Mucosa of descending colon (tissue), 3 donors: ENCODE results near the gene KCTD6. TPM values are rescaled to one million over a fixed set of nuclear protein-coding genes. Genes with fewer than 3 reads are reported as not detected.

Experiments used
- ATAC-seq: fragments of 200-7000 bp; cut with Tn5 transposase; one replicate; pipeline ENCODE4 v1.9.1; 2020; ENCODE audit warnings: mild to moderate bottlenecking, moderate library complexity
- DNase-seq, 3 donors: peaks; one replicate each; pipeline ENCODE4 v3.0.0-alpha.2; 2020
- H3K36me3 ChIP-seq: fragments of 200-600 bp; one replicate; pipeline ENCODE4 v1.8.0; 2021; ENCODE audit warnings: low read depth, mild to moderate bottlenecking
- H3K4me1 ChIP-seq: fragments of 200-600 bp; one replicate; pipeline ENCODE4 v1.8.0; 2021; ENCODE audit warnings: low read depth, mild to moderate bottlenecking
- H3K4me3 ChIP-seq: fragments of 200-600 bp; one replicate; pipeline ENCODE4 v1.8.0; 2021; ENCODE audit warnings: mild to moderate bottlenecking
- H3K9me3 ChIP-seq: fragments of 200-600 bp; one replicate; pipeline ENCODE4 v1.8.0; 2021; ENCODE audit warnings: mild to moderate bottlenecking
- CTCF ChIP-seq: fragments of 200-600 bp; IDR thresholded peaks from one replicate; pipeline ENCODE4 v1.8.0; 2022; ENCODE audit warnings: antibody characterized with exemption, mild to moderate bottlenecking
- intact Hi-C, 2 donors: fragments of 100-400 bp; cut with DNase I in 1 of 2; cut with micrococcal nuclease in 1 of 2; formaldehyde crosslinking; loops; one replicate each; pipeline versions ENCODE4 v1.11.0 to v1.11.1; 2022; cut with DNase I, micrococcal nuclease
- total RNA-seq, 3 donors: library from RNA; stranded (reverse); fragmentation: NEBNext Ultra II Directional in 2 of 3; extraction: Animal tissue kit (Norgen Biotek cat#: 25700) in 2 of 3; gene quantifications; one replicate each; pipeline versions ENCODE4 v1.2.1 to v1.2.4, GENCODE V29; 2021 to 2023
- donor health status: DM: no; HTN: no; CAD: no; lungs with moderate emphysema.
- donor health status: DM: no; HTN: no; CAD: no.
- donor health status: DM: no; HTN: yes; CAD: no.

The KCTD6 gene
- total RNA-seq, 3 donors from 2014 or later = 6.5 to 11.4 (median 8.7) TPM

GRCh38 chr3:58532794-58533220, 40.9 kb downstream of the KCTD6 start:
- Histone ChIP-seq H3K36me3 (no peaks in the 10 kb centered on the region), H3K4me1 (peaks cover 39% of the 10 kb centered on the region), H3K4me3 (no peak overlapping the region), H3K9me3 (no peaks in the 10 kb centered on the region)
- peak; percentile 79 to 86 (median 85) for DNase-seq
- peak; percentile 54 for ATAC-seq
- TF ChIP-seq CTCF = peak; percentile 82
- intact Hi-C loops = loop anchor here in 1 of 2 donors (10.0 kb wide), 1 partner anchor 98 kb away; the partner anchor contains the start of gene PDHB

GRCh38 chr3:58534592-58535494, 42.9 kb downstream of the KCTD6 start:
- intact Hi-C loops = loop anchor here in 1 of 2 donors (10.0 kb wide), 1 partner anchor 100 kb away; the partner anchor contains the start of gene PDHB
- H3K9me3 ChIP-seq = no peaks in the 10 kb centered on the region
- no peak overlapping the region for H3K4me3 ChIP-seq
- ATAC-seq (no peak), DNase-seq (no peak)
- TF ChIP-seq CTCF = no peak
- H3K4me1 ChIP-seq = peaks cover 44% of the 10 kb centered on the region
- no peaks in the 10 kb centered on the region for H3K36me3 ChIP-seq

GRCh38 chr3:58535531-58536500, 43.9 kb downstream of the KCTD6 start:
- H3K36me3 ChIP-seq = no peaks in the 10 kb centered on the region
- TF ChIP-seq CTCF = no peak
- H3K9me3 ChIP-seq = no peaks in the 10 kb centered on the region
- H3K4me1 ChIP-seq = peaks cover 44% of the 10 kb centered on the region
- no peak overlapping the region for H3K4me3 ChIP-seq
- intact Hi-C loops = loop anchor here in 1 of 2 donors (10.0 kb wide), 1 partner anchor 101 kb away; the partner anchor contains the start of gene PDHB
- DNase-seq (peak; percentile 72 to 89 (median 81)), ATAC-seq (peak; percentile 77)

GRCh38 chr3:58536501-58537411, 44.9 kb downstream of the KCTD6 start, which contains the start of gene ACOX2:
Gene ACOX2, minus strand, starts transcription at chr3:58537190. Its CDS starts 2,084 bp downstream, at chr3:58535106.
- H3K9me3 ChIP-seq = no peaks in the 10 kb centered on the region
- H3K4me1 ChIP-seq = peaks cover 40% of the 10 kb centered on the region
- no peaks in the 10 kb centered on the region for H3K36me3 ChIP-seq
- ATAC-seq (peak; percentile 55), DNase-seq (peak; percentile 67 to 69 (median 69))
- TF ChIP-seq CTCF = no peak
- H3K4me3 ChIP-seq = no peak within 1 kb of the TSS
- intact Hi-C loops = loop anchor here in 1 of 2 donors (10.0 kb wide), 1 partner anchor 102 kb away; the partner anchor contains the start of gene PDHB
